Sciatic nerve (tissue), 2 donors: ENCODE results near the gene CCDC34. TPM values are rescaled to one million over a fixed set of nuclear protein-coding genes. Genes with fewer than 3 reads are reported as not detected.

Experiments used
- ATAC-seq: fragments of 200-7000 bp; cut with Tn5 transposase; one replicate; pipeline ENCODE4 v1.9.1; 2020; ENCODE audit warnings: mild to moderate bottlenecking, moderate library complexity
- DNase-seq: peaks from one replicate; pipeline ENCODE4 v3.0.0-alpha.2; 2020; ENCODE audit warnings: low spot score
- intact Hi-C: fragments of 100-400 bp; cut with DNase I; formaldehyde crosslinking; loops from one replicate; pipeline ENCODE4 v1.14.2; 2022
- total RNA-seq: library from RNA; stranded (reverse); fragmentation: NEBNext Ultra II Directional; extraction: Animal tissue kit (Norgen Biotek cat#: 25700); gene quantifications from one replicate; pipeline ENCODE4 v1.2.1, GENCODE V29; 2021
- donor health status: DM: no; HTN: no; CAD: no.
- donor health status: DM: no; HTN: no; CAD: no.

CCDC34 gene
- total RNA-seq, 1 donor from 2014 or later = 7.8 TPM

DNA sequence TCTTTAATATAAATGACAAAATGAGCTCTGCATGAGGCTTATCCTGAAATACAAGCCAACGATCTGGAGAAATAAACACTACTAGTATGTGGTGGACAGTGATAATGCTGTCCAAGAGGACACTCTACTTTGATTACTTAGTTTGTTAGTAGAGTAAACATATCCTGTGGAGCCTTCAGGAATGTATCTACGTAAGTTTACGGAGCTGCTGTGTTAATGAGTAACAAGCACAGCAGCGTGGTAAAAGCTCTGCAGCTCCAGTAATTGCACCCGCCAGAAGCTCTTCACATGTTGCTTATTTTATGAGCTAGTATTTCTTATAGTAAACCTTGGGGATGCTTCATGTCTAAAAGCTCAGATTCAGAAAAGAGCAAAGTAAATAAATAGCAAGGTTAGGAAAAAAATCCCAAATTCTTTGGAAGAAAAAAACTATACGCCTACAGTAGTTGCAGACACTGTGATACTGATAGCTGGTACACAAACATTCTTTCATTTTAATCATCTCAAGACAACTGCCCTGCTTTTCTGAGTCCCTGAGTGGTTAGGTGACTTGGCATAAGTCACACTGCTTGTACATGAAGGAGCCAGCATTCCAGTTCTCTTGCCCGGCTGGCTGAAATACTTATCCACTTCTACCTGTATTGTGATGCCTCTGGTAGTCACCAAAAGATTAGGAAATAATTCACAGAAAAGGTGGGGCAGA, 32.7 kb upstream of the CCDC34 start:
- no peak for DNase-seq

DNA sequence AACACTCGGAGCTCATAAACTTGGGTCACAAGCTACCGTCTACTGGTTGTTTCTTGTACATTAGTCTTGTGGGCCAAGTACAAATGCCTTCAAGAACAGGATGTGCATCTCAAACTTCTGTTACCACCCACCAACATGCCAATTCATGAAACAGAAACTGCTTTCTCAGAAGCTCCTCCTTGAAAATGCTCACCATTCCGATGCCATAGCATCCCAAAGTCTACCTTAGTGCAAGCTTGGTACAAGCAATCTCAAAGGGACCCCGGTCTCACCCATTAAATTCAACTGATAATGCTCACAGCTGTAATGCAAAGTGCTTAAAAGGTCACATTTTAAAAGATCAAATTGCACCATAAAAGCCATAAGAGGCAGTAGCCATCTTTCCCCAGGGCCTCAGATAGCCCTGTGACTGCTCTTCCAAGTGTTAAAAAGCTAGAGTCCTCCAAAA, 31.8 kb upstream of the CCDC34 start:
- intact Hi-C loops = no loop called here
- no peak for DNase-seq
- ATAC-seq = no peak

More for the DNA sequence above, 32.7 kb upstream of the CCDC34 start:
- ATAC-seq = peak; percentile 25
- intact Hi-C loops = no loop called here

DNA sequence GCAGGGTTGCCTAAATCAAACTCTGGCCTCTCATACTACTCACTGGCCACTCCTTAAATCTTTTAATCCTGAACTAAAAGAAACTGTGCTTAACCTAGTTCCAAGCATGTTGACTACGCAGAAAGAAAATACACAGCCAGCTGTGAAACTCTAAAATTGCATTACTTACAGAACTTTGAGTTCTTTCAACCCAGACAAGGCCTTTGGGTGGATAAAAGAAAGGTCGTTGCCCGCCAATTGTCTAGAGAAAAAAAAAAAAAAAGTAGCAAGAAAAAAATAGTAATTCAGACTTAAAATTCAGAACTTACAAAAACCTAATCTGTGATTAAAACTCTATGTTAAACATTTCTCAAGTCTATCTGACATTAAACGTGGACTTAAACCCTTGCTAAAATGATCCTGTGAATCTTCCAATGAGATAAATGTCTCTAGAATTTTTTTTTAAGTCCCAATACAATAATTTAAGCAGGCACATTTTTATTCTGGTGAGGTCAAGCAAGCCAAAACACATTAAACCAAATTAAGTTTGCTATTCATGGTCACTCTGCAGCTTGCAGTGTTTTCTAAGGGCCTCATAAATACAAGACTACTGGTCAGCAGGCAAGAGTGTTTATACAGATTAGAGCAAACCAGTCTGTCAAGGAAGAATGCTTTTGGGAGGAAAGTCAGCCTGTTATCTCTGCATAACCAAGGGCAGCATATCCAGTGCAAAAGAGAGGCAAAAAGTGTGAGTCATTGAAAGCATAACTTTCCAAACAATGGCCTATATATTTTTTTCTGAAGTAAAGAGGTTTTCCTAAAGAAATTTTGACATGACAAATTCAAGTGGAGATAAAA, 29.5 kb upstream of the CCDC34 start:
- no peak for DNase-seq
- intact Hi-C loops = no loop called here
- ATAC-seq = no peak

DNA sequence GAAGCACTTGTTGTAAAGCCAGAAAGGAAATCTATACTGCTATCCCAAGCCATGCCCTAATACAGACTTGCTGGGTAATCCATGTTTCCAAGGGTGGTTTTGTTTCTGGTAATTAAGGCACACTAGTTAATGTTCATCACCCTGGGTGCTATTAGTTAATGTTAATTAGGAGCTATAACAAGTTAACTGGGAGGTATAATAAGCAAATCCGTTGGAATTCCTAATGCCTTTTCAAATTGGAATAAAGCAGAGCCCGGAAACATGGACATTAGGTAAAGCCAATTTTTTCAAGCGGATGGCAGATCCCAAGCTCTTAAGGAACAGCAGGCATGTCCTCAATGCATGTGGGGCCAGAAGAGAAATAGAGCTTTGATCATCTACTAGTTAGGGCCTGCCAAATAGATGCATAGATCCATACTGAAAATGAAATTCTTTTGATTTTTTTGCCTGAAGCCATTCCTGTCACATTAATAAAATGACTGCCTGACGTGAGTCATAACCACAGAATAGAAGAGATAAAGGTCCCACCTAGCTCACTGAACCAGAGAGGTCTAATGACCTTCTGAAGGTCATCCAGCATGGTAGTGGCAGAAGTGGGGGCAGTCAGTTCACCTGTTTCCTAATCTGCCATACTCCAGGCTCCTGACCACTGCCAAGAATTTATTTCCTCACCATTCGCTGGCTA, 28.5 kb upstream of the CCDC34 start:
- ATAC-seq (no peak), DNase-seq (no peak)
- intact Hi-C loops = no loop called here

DNA sequence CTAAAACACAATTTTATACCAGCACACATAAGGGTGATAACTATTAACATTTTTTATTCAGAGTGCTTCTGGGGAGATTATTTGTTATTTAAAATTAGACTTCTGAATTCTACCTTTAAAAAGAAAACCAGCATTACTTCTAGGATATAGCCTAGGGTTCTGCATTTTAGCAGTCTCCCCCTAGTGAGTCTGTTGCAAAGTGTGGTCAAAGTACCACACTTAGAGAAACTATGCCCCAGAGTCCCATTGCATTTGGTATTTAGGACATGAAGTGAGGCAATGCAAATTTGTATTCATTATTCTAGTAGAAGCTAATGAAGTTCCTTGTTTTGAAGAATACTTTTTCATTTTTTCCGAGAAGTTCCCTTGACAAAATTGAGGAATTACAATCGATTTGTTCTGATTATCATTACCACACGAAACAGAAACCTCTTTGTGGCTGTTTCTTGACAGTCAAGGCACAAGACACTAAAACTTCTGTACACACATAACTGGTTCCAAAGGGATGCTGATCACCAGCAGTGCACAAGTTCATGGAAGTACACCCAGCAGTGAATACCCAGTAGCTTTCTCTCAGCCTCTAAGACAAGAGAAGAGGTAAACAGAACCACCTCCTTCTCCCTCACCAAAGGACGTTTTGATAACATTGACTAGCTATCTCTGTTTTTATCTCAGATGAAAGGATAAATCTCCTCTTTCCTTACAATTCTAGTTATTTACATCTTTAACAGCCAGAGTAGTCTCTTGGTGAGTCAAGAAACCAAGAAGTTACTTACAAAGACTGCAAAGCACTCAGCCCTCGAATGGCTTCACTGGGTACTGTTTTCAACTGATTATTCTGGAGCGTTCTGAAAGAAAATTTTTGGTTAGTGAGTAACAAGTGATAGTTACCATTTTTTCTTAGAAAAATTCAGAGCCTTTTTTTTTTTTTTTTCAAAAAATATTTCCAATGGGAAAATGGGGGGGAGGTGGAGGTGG, 27.6 kb upstream of the CCDC34 start:
- ATAC-seq (no peak), DNase-seq (no peak)
- intact Hi-C loops = no loop called here

DNA sequence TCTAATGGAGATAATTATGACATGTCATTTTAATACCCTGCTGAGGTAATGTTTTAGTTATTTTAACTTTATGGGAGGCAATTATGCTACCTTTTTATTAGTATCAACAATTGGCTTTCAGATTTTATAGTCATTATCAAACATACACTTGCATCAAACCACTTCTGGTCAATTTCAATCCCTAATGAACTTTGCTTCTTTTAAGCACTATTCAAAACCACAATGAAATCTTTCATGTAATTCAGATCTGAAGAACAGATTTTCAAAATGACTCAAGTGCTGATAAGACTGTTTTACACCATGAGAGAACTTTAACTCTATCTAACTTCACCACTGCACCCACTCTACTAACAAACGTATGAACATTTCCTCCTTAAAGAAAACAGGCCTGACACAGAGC, 25.9 kb upstream of the CCDC34 start:
- intact Hi-C loops = no loop called here
- DNase-seq = no peak
- ATAC-seq = no peak

DNA sequence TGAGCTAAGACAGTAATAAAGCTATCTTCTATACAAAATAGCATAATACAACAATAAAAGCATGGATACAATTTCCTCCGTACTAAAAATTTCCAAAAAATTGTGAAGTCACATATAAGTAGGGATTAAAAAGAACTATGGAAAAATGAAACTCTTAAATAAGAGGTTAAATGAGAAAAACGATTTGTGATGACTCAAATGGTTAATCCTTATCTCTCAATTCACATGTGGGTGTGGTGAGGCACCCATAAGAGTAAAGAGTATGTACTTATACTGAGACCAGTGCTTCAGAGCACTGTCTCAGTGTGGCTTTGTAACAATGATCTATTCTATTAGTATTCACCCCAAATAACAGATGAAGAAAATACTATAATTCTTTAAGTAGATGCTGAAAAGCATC, 25.0 kb upstream of the CCDC34 start:
- DNase-seq (no peak), ATAC-seq (no peak)
- intact Hi-C loops = no loop called here

GRCh38 chr11:27387362-27387761, 24.3 kb upstream of the CCDC34 start:
- intact Hi-C loops = no loop called here
- DNase-seq = no peak
- no peak for ATAC-seq

GRCh38 chr11:27386181-27386845, 23.3 kb upstream of the CCDC34 start:
- ATAC-seq (no peak), DNase-seq (no peak)
- intact Hi-C loops = no loop called here

DNA sequence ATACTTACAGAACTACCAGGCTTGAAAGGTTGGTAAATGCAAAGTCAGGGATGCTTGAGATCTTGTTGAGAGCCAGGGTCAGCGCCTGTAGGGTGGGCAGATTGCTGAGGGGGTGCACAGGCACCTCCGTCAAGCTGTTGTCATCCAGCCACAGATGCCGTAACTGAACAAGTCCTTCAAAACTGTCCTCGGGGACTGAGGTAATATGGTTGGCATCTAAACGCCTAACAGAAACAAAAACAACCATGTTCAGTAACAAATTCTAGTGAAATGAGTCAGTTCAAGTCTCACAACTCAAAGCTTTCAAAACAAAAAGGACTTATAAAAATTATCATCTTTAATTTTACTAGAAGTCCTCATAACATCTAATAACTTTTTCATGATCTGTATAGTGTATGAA, 22.2 kb upstream of the CCDC34 start:
- intact Hi-C loops = no loop called here
- ATAC-seq (no peak), DNase-seq (no peak)

GRCh38 chr11:27384227-27384626, 21.2 kb upstream of the CCDC34 start:
- intact Hi-C loops = no loop called here
- DNase-seq (no peak), ATAC-seq (no peak)

DNA sequence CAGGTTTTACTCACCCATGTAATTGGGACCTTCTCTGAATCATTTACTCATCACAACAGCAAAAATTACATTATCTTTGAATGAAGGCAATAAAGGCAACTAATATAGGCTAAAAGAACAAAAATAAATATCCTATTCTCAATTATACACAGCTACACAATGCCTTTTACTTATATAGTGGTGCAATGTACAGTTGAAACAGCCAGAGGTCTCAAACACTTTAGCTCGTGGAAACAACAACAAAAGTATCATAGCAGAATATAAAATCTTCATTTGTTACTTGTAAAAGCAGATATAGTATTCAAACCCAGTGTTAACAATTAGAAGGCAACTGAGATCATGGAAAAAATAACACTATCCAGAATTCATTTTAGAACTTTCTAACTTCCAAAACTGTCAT, 20.6 kb upstream of the CCDC34 start:
- ATAC-seq (no peak), DNase-seq (no peak)
- intact Hi-C loops = no loop called here

- DNase-seq (no peak), ATAC-seq (no peak)
- intact Hi-C loops = no loop called here
These were observed 18.2 kb upstream of the CCDC34 start for GRCh38 chr11:27381238-27381666.

DNA sequence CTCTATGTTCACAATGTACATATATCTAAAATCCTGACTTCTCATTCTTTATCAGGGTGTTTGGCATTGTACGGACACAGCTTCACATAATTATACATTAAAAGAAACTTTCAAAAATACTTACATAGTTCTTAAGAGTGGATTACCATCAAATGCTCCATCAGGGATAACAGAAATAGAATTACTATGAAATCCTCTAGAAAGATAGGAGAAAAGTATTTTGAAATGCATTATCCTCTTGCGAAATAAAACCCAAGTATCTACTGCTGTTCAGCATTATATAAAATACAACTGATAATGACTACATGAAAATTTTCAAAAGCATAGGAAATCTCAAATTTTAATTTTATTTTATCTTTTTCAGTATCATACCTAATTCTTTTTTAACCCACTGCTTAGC, 17.8 kb upstream of the CCDC34 start:
- DNase-seq (no peak), ATAC-seq (no peak)
- intact Hi-C loops = no loop called here

GRCh38 chr11:27379449-27379848, 16.4 kb upstream of the CCDC34 start:
- ATAC-seq = no peak
- DNase-seq = no peak
- intact Hi-C loops = no loop called here

GRCh38 chr11:27375370-27375769, 12.4 kb upstream of the CCDC34 start:
- intact Hi-C loops = no loop called here
- no peak for ATAC-seq
- no peak for DNase-seq

- DNase-seq = no peak
- intact Hi-C loops = no loop called here
- no peak for ATAC-seq
These were observed 11.0 kb upstream of the CCDC34 start for GRCh38 chr11:27373856-27374602.

GRCh38 chr11:27373392-27373791, 10.4 kb upstream of the CCDC34 start:
- intact Hi-C loops = no loop called here
- DNase-seq (no peak), ATAC-seq (no peak)
